ENCODE measurements around the gene C20orf173. TPM values are rescaled to one million over a fixed set of nuclear protein-coding genes. Genes with fewer than 3 reads are reported as not detected.

C20orf173 gene
- polyA plus RNA-seq, 1 of the 3 experiments (the other 2 are of a cell fraction): not detected

DNA sequence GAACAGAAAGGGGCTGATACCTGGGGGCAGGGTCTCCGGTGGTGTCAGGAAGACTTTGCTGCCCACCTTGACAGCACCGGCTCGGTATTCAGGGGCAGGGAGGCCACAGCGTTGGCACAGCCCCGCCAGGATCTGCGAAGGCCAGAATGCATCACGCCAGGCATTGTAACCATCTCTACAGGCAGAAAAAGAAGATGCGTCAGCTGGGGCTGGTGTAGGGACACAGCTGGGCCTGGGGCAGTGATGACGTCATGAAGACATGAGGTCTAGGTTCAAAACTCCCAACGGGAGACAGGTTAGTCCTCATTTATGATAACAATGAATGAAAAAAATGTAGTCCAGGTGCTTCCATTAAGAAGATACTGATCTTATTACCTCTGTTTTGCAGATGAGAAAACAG lies 34.4 kb upstream of the C20orf173 start (continued):
- TF ChIP-seq, protein P1, sequence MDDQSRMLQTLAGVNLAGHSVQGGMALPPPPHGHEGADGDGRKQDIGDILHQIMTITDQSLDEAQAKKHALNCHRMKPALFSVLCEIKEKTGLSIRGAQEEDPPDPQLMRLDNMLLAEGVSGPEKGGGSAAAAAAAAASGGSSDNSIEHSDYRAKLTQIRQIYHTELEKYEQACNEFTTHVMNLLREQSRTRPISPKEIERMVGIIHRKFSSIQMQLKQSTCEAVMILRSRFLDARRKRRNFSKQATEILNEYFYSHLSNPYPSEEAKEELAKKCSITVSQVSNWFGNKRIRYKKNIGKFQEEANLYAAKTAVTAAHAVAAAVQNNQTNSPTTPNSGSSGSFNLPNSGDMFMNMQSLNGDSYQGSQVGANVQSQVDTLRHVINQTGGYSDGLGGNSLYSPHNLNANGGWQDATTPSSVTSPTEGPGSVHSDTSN (IDR thresholded peaks at IDR 0.05): no peak
- TF ChIP-seq NRF1 (IDR thresholded peaks at IDR 0.05; ENCODE audit: low read depth, low read length): no peak
- TF ChIP-seq, protein P2, sequence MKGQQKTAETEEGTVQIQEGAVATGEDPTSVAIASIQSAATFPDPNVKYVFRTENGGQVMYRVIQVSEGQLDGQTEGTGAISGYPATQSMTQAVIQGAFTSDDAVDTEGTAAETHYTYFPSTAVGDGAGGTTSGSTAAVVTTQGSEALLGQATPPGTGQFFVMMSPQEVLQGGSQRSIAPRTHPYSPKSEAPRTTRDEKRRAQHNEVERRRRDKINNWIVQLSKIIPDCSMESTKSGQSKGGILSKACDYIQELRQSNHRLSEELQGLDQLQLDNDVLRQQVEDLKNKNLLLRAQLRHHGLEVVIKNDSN (IDR thresholded peaks at IDR 0.05; ENCODE audit: borderline replicate concordance, low read depth): no peak
- TF ChIP-seq, protein P3, sequence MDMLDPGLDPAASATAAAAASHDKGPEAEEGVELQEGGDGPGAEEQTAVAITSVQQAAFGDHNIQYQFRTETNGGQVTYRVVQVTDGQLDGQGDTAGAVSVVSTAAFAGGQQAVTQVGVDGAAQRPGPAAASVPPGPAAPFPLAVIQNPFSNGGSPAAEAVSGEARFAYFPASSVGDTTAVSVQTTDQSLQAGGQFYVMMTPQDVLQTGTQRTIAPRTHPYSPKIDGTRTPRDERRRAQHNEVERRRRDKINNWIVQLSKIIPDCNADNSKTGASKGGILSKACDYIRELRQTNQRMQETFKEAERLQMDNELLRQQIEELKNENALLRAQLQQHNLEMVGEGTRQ (IDR thresholded peaks at IDR 0.05; ENCODE audit: borderline replicate concordance, low read depth, low read length): no peak

DNA sequence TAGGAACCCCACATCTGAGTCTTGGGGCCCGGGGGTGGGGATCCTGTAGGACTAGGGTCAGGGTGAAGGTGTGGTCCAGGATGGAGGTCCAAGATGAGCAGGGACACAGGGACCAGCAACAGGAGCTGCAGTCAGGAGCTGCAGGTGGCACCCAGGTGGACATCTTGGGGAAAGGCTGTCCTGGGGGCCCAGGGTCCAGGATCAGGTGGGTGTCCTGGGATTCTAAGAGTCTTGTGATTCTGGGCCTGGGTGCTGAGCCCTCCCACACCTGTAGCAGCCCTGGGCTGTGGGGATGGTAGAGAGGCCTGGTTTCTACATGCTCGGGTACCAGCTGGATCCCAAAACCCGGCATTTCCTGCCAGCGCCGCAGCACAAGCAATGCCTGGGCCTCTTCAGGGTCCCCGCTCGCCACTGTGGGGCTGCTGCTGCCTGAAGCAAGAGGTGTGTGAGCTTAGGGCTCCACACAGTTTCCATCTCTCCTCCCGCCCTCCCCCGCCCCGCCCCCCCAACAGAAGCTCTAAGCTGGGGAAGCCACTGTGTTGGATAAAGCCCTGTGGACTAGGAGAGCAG lies 33.2 kb upstream of the C20orf173 start:
- ChIA-PET CTCF (interaction anchor here (1.0 to 1.7 kb wide), 2 partner anchors 18 to 58 kb away, joined by 3 to 5 read pairs; no protein-coding TSS in a partner anchor), POLR2A (interaction anchor here (1.2 kb wide), 1 partner anchor 20 kb away, joined by 3 read pairs; no protein-coding TSS in a partner anchor)
- no peak overlapping the region for H3K4me2 ChIP-seq
- peaks cover 0 to 4% of the 10 kb centered on the region in 2 experiments for H3K36me3 ChIP-seq (replicated peaks in 1 of 2; ENCODE audit: control insufficient read depth in 1 of 2, insufficient read depth in 2 of 2, low read length in 1 of 2)
- peaks cover 10% of the 10 kb centered on the region for H3F3A ChIP-seq (replicated peaks; ENCODE audit: insufficient read depth)
- H3K9me3 ChIP-seq: no peaks in the 10 kb centered on the region
- H3K79me2 ChIP-seq (ENCODE audit: insufficient read depth): no peaks in the 10 kb centered on the region
- no peak overlapping the region for H3K4me3 ChIP-seq (ENCODE audit: low read depth in 2 of 2, low read length in 1 of 2)
- H3K27ac ChIP-seq (ENCODE audit: low read depth in 2 of 2, low read length in 1 of 2): no peak overlapping the region
- no peak overlapping the region for H2AFZ ChIP-seq (ENCODE audit: low read depth)
- 82% methylated on average over 2 of the region's 10 CpGs for WGBS (ENCODE audit: low lambda C conversion rate)
- H3K9me2 ChIP-seq: no peaks in the 10 kb centered on the region
- H3K27me3 ChIP-seq (ENCODE audit: insufficient read depth): no peaks in the 10 kb centered on the region
- no peaks in the 10 kb centered on the region; a peak in 1 of 4 replicates for H3K4me1 ChIP-seq (ENCODE audit: control insufficient read depth in 1 of 2, insufficient read depth in 2 of 2, low read depth in 1 of 2, low read length in 1 of 2)
- DNase-seq: no peak
- H3K9ac ChIP-seq: no peak overlapping the region
- no peaks in the 10 kb centered on the region for H4K20me1 ChIP-seq (ENCODE audit: insufficient read depth)
- TF ChIP-seq, protein P4, sequence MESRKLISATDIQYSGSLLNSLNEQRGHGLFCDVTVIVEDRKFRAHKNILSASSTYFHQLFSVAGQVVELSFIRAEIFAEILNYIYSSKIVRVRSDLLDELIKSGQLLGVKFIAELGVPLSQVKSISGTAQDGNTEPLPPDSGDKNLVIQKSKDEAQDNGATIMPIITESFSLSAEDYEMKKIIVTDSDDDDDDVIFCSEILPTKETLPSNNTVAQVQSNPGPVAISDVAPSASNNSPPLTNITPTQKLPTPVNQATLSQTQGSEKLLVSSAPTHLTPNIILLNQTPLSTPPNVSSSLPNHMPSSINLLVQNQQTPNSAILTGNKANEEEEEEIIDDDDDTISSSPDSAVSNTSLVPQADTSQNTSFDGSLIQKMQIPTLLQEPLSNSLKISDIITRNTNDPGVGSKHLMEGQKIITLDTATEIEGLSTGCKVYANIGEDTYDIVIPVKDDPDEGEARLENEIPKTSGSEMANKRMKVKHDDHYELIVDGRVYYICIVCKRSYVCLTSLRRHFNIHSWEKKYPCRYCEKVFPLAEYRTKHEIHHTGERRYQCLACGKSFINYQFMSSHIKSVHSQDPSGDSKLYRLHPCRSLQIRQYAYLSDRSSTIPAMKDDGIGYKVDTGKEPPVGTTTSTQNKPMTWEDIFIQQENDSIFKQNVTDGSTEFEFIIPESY (IDR thresholded peaks at IDR 0.05; ENCODE audit: borderline replicate concordance, low read depth): no peak
- TF ChIP-seq TCF12 (IDR thresholded peaks at IDR 0.05): no peak
- TF ChIP-seq, protein P5, sequence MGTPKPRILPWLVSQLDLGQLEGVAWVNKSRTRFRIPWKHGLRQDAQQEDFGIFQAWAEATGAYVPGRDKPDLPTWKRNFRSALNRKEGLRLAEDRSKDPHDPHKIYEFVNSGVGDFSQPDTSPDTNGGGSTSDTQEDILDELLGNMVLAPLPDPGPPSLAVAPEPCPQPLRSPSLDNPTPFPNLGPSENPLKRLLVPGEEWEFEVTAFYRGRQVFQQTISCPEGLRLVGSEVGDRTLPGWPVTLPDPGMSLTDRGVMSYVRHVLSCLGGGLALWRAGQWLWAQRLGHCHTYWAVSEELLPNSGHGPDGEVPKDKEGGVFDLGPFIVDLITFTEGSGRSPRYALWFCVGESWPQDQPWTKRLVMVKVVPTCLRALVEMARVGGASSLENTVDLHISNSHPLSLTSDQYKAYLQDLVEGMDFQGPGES (IDR thresholded peaks at IDR 0.05; ENCODE audit: low read depth, low read length): no peak
- TF ChIP-seq MEF2A (IDR thresholded peaks at IDR 0.05; ENCODE audit: borderline replicate concordance, low read depth): no peak
- TF ChIP-seq JUND (IDR thresholded peaks at IDR 0.05): no peak
- TF ChIP-seq YY1 (IDR thresholded peaks at IDR 0.05; ENCODE audit: low read depth): no peak
- TF ChIP-seq FOSL2 (IDR thresholded peaks at IDR 0.05; ENCODE audit: borderline replicate concordance, low read depth): no peak
- TF ChIP-seq RXRA (IDR thresholded peaks at IDR 0.05; ENCODE audit: borderline replicate concordance, low read depth): no peak
- TF ChIP-seq EZH2phosphoT487 (IDR thresholded peaks at IDR 0.05; ENCODE audit: borderline replicate concordance, low read depth): no peak
- TF ChIP-seq, protein P2 (IDR thresholded peaks at IDR 0.05; ENCODE audit: borderline replicate concordance, low read depth): no peak
- TF ChIP-seq, protein P6, sequence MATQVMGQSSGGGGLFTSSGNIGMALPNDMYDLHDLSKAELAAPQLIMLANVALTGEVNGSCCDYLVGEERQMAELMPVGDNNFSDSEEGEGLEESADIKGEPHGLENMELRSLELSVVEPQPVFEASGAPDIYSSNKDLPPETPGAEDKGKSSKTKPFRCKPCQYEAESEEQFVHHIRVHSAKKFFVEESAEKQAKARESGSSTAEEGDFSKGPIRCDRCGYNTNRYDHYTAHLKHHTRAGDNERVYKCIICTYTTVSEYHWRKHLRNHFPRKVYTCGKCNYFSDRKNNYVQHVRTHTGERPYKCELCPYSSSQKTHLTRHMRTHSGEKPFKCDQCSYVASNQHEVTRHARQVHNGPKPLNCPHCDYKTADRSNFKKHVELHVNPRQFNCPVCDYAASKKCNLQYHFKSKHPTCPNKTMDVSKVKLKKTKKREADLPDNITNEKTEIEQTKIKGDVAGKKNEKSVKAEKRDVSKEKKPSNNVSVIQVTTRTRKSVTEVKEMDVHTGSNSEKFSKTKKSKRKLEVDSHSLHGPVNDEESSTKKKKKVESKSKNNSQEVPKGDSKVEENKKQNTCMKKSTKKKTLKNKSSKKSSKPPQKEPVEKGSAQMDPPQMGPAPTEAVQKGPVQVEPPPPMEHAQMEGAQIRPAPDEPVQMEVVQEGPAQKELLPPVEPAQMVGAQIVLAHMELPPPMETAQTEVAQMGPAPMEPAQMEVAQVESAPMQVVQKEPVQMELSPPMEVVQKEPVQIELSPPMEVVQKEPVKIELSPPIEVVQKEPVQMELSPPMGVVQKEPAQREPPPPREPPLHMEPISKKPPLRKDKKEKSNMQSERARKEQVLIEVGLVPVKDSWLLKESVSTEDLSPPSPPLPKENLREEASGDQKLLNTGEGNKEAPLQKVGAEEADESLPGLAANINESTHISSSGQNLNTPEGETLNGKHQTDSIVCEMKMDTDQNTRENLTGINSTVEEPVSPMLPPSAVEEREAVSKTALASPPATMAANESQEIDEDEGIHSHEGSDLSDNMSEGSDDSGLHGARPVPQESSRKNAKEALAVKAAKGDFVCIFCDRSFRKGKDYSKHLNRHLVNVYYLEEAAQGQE (IDR thresholded peaks at IDR 0.05; ENCODE audit: low read depth, low read length): no peak
- no peak for TF ChIP-seq SMC3 (IDR thresholded peaks at IDR 0.05; ENCODE audit: low read depth, low read length)
- TF ChIP-seq POLR2AphosphoS5 (IDR thresholded peaks at IDR 0.05; ENCODE audit: low read depth, low read length): no peak
- no peak for TF ChIP-seq GATA2 (CRISPR knock-in tag; IDR thresholded peaks at IDR 0.05)
- TF ChIP-seq FOXM1 (IDR thresholded peaks at IDR 0.05; ENCODE audit: low read depth): no peak
- TF ChIP-seq NRF1 (IDR thresholded peaks at IDR 0.05; ENCODE audit: low read depth, low read length): no peak
- TF ChIP-seq, protein P3 (IDR thresholded peaks at IDR 0.05; ENCODE audit: borderline replicate concordance, low read depth, low read length): no peak
